GM20000 (cell line): ENCODE data around the gene ZC3H13.

Experiments
- DNase-seq: peaks from one replicate; pipeline ENCODE4 v3.0.0; 2012; ENCODE audit warnings: low spot score
- CTCF ChIP-seq: IDR thresholded peaks from 2 replicates; pipeline ENCODE4 v1.5.1; 2012; ENCODE audit warnings: mild to moderate bottlenecking, control low read depth; ENCODE audit errors: extremely low read depth, missing control alignments

ZC3H13 gene

GRCh38 chr13:45940061-45940460, 112.5 kb downstream of the ZC3H13 start:
- TF ChIP-seq CTCF, result no peak
- DNase-seq, result no peak

GRCh38 chr13:45936621-45937020, 115.9 kb downstream of the ZC3H13 start:
- no peak for TF ChIP-seq CTCF
- DNase-seq, result no peak

- no peak for TF ChIP-seq CTCF
These were observed 118.3 kb downstream of the ZC3H13 start for GRCh38 chr13:45934283-45934682.

GRCh38 chr13:45933203-45933908, 119.2 kb downstream of the ZC3H13 start:
- TF ChIP-seq CTCF, result no peak
- DNase-seq, result no peak

More at GRCh38 chr13:45934283-45934682, 118.3 kb downstream of the ZC3H13 start:
- DNase-seq, result no peak

GRCh38 chr13:45932676-45933075, 119.9 kb downstream of the ZC3H13 start:
- TF ChIP-seq CTCF, result no peak
- DNase-seq, result no peak

- TF ChIP-seq CTCF, result no peak
- no peak for DNase-seq
These were observed 120.4 kb downstream of the ZC3H13 start for GRCh38 chr13:45932172-45932571.

GRCh38 chr13:45931211-45931610, 121.3 kb downstream of the ZC3H13 start:
- TF ChIP-seq CTCF, result no peak
- DNase-seq, result no peak
